HepG2 (cell line): Measurements from ENCODE around the gene NPC2. TPM values are rescaled to one million over a fixed set of nuclear protein-coding genes. Genes with fewer than 3 reads are reported as not detected.

Source experiments
- ATAC-seq: fragments of 200-7000 bp; cut with Tn5 transposase; 3 replicates; pipeline ENCODE4 v1.9.1; 2020; ENCODE audit warnings: mild to moderate bottlenecking, moderate library complexity
- BruUV-seq: library from RNA; stranded (reverse); fragments of 400-500 nt; replicated peaks from 2 replicates; lab custom pipeline; 2021; lab: Mats Ljungman, UMichigan
- CTCF ChIA-PET: fragments of 300-600 bp; formaldehyde crosslinking; extraction: SDS; loops from one replicate; lab custom pipeline; 2021; ENCODE audit warnings: low total read pairs, inconsistent platforms, low intra/inter-chr PET ratio; lab: Yijun Ruan, JAX
- POLR2A ChIA-PET: fragments of 350-600 bp; sonication (Branson Sonifier 250); formaldehyde crosslinking; loops from one replicate; lab custom pipeline; 2020; ENCODE audit warnings: antibody characterized with exemption, inconsistent platforms; lab: Yijun Ruan, JAX
- DNase-seq: peaks from one replicate; pipeline ENCODE4 v3.0.0-alpha.2; 2015; ENCODE audit warnings: low spot score
- FAIRE-seq: peaks from 3 replicates; lab custom pipeline; 2011; peaks lifted over from hg19 to GRCh38; lab: Jason Lieb, UNC
- H2AFZ ChIP-seq: one replicate; pipeline ENCODE4 v1.6.1; 2011; ENCODE audit warnings: low read length, inconsistent platforms
- H3K27ac ChIP-seq: fragments of 300-600 bp; 3 replicates; pipeline ENCODE4 v1.8.0; 2011; ENCODE audit warnings: mixed run types, mild to moderate bottlenecking, mixed read lengths, low read length, inconsistent platforms; ENCODE audit not compliant: insufficient read depth; ENCODE audit errors: extremely low read length
- H3K27me3 ChIP-seq, 2 experiments: fragments of 200-600 bp in 1 of 2; 2 replicates in 1 of 2; 3 replicates in 1 of 2; pipeline versions ENCODE4 v1.6.0 to v1.8.0; 2011; ENCODE audit warnings: low read length in 2 of 2, mild to moderate bottlenecking in 2 of 2, moderate library complexity in 2 of 2, inconsistent platforms in 1 of 2; ENCODE audit not compliant: insufficient read depth in 2 of 2, control insufficient read depth in 1 of 2
- H3K36me3 ChIP-seq, 2 experiments: fragments of 200-600 bp in 1 of 2; replicated peaks in 1 of 2; 2 replicates in 1 of 2; 3 replicates in 1 of 2; pipeline versions ENCODE4 v1.5.1 to v1.8.0; 2011; ENCODE audit warnings: low read length in 2 of 2, inconsistent platforms in 1 of 2; ENCODE audit not compliant: insufficient read depth in 2 of 2, control insufficient read depth in 1 of 2
- H3K4me1 ChIP-seq: 2 replicates; pipeline ENCODE4 v1.5.1; 2012; ENCODE audit warnings: low read length, inconsistent platforms; ENCODE audit not compliant: insufficient read depth
- H3K4me2 ChIP-seq: 2 replicates; pipeline ENCODE4 v1.6.0; 2011; ENCODE audit warnings: low read depth, low read length, inconsistent platforms
- H3K4me3 ChIP-seq, 3 experiments: fragments of 200-600 bp in 1 of 3; sonication (generic), shearing (Covaris generic) in 1 of 3; replicated peaks in 1 of 3; 2 replicates each; pipeline ENCODE4 v1.5.1; 2011 to 2016; ENCODE audit warnings: low read length in 3 of 3, inconsistent platforms in 2 of 3, low read depth in 2 of 3, mild to moderate bottlenecking in 2 of 3, control low read depth in 1 of 3, mixed read lengths in 1 of 3; ENCODE audit not compliant: insufficient read depth in 1 of 3
- H3K79me2 ChIP-seq: one replicate; pipeline ENCODE4 v1.6.1; 2011; ENCODE audit warnings: low read length, inconsistent platforms; ENCODE audit not compliant: insufficient read depth
- H3K9ac ChIP-seq: 2 replicates; pipeline ENCODE4 v1.6.0; 2011; ENCODE audit warnings: mild to moderate bottlenecking, low read depth, low read length, inconsistent platforms; ENCODE audit not compliant: insufficient read depth
- H3K9me3 ChIP-seq: 2 replicates; pipeline ENCODE4 v1.5.1; 2012; ENCODE audit warnings: mild to moderate bottlenecking, low read length
- H4K20me1 ChIP-seq: 2 replicates; pipeline ENCODE4 v1.6.0; 2011; ENCODE audit warnings: inconsistent platforms, mild to moderate bottlenecking, low read length, moderate library complexity; ENCODE audit not compliant: insufficient read depth
- ATM ChIP-seq: fragments of 450-650 bp; IDR thresholded peaks from 2 replicates; pipeline ENCODE4 v1.7.1; 2017; ENCODE audit warnings: mild to moderate bottlenecking, borderline replicate concordance
- BCL3 ChIP-seq: sonication (generic); formaldehyde crosslinking; IDR thresholded peaks from 2 replicates; pipeline ENCODE4 v1.5.1; 2020; ENCODE audit warnings: mild to moderate bottlenecking, missing genetic modification reagents, moderate library complexity
- FOXO4 ChIP-seq: sonication (generic); formaldehyde crosslinking; conservative IDR thresholded peaks from 2 replicates; pipeline ENCODE4 v1.8.1; 2023; ENCODE audit warnings: missing genetic modification reagents
- HDAC6 ChIP-seq: fragments of 200-600 bp; sonication (generic); IDR thresholded peaks from 2 replicates; pipeline ENCODE4 v1.7.0; 2017; ENCODE audit warnings: mild to moderate bottlenecking, antibody characterized with exemption, low read length, low read depth
- MAF1 ChIP-seq: sonication (generic); formaldehyde crosslinking; IDR thresholded peaks from 2 replicates; pipeline ENCODE4 v1.5.0; 2020; ENCODE audit warnings: missing genetic modification reagents, borderline replicate concordance
- ZBTB3 ChIP-seq: sonication (generic); formaldehyde crosslinking; IDR thresholded peaks from 2 replicates; pipeline ENCODE4 v1.4.0; 2020; ENCODE audit warnings: low read depth, mild to moderate bottlenecking, moderate library complexity, missing genetic modification reagents, borderline replicate concordance
- WGBS: methylation state at CpG from one replicate; pipeline ENCODE4 v1.1.6; 2017; ENCODE audit warnings: low lambda C conversion rate; 5-methylcytosine and 5-hydroxymethylcytosine counted together
- in situ Hi-C: cut with HindIII; loops from 2 replicates; pipeline ENCODE4 v1.10.0; 2017; ENCODE audit warnings: low pct_unique_long_range_greater_than_20kb; ENCODE audit not compliant: extremely low pct_ligation_motif_present
- intact Hi-C: fragments of 100-400 bp; cut with micrococcal nuclease; formaldehyde crosslinking; loops from one replicate; pipeline ENCODE4 v1.10.0; 2022; ENCODE audit not compliant: unreplicated experiment
- polyA plus RNA-seq, 8 experiments: library from polyadenylated mRNA; depleted of rRNA in 3 of 8; stranded (reverse) in 7 of 8; unstranded in 1 of 8; fragments of >200 nt; fragmentation: Illumina TruSeq in 4 of 8; extraction: Trizol in 4 of 8; gene quantifications; 2 replicates each; pipeline versions ENCODE4 v1.2.1 to v1.2.3, GENCODE V29; 2011 to 2016; ENCODE audit warnings: low read depth in 4 of 8, missing spikeins in 1 of 8, mixed read lengths in 1 of 8; ENCODE audit not compliant: insufficient read depth in 1 of 8
- total RNA-seq, 5 experiments: library from RNA; depleted of rRNA; stranded (reverse); fragments of >200 nt; fragmentation: Illumina TruSeq; extraction: Trizol; gene quantifications; 2 replicates each; pipeline ENCODE4 v1.2.3, GENCODE V29; 2016; ENCODE audit warnings: low read depth in 1 of 5
- TF ChIP-seq, protein P1 (sequence below): sonication (generic); formaldehyde crosslinking; IDR thresholded peaks from 2 replicates; pipeline ENCODE4 v1.4.0; 2020; ENCODE audit warnings: missing genetic modification reagents, low read depth, mild to moderate bottlenecking, borderline replicate concordance

NPC2 gene
- total and polyA plus RNA-seq, 2 of the 13 experiments (the other 11 are each of a cell fraction or from before 2014, with no cell fraction given), result 132 to 164 TPM

- no peak for TF ChIP-seq BCL3 (CRISPR knock-in tag)
- TF ChIP-seq HDAC6, result no peak
- no peak for TF ChIP-seq FOXO4 (CRISPR knock-in tag)
Observed at GRCh38 chr14:74483321-74483720, 9.8 kb downstream of the NPC2 start (continued).

GRCh38 chr14:74482571-74482970 lies 10.5 kb downstream of the NPC2 start:
- in situ Hi-C loops (no loop called here), intact Hi-C loops (no loop called here)
- Histone ChIP-seq H3K9me3 (no peaks in the 10 kb centered on the region), H3K4me1 (no peaks in the 10 kb centered on the region), H3K4me3 (no peak overlapping the region), H3K79me2 (no peaks in the 10 kb centered on the region), H3K36me3 (peaks cover 15 to 67% of the 10 kb centered on the region in 2 experiments), H2AFZ (no peak overlapping the region), H3K27ac (no peak overlapping the region), H3K4me2 (no peak overlapping the region), H3K27me3 (no peaks in the 10 kb centered on the region), H3K9ac (no peak overlapping the region), H4K20me1 (no peaks in the 10 kb centered on the region; the same call in 1 of the 2 replicates)
- WGBS, result 98% methylated on average over 3 of the region's 3 CpGs
- FAIRE-seq, result no peak
- ATAC-seq, result no peak
- DNase-seq, result no peak
- BruUV-seq, result no TSS peak
- ChIA-PET CTCF (no interaction called here), POLR2A (interaction anchor here (1.7 kb wide), 1 partner anchor 11 kb away, joined by 5 read pairs; the partner anchor contains the start of genes ISCA2 and NPC2)
- TF ChIP-seq, protein P1, sequence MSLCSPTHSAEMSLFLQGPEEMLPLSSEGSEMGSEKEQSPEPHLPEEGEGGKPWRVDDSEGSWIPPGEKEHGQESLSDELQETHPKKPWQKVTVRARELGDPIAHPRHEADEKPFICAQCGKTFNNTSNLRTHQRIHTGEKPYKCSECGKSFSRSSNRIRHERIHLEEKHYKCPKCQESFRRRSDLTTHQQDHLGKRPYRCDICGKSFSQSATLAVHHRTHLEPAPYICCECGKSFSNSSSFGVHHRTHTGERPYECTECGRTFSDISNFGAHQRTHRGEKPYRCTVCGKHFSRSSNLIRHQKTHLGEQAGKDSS (CRISPR knock-in tag), result no peak
- TF ChIP-seq MAF1 (CRISPR knock-in tag) (no peak), ATM (no peak), ZBTB3 (CRISPR knock-in tag) (no peak)
